Subcutaneous adipose tissue (tissue), 4 donors: Measurements from ENCODE around the gene PRODH. TPM values are rescaled to one million over a fixed set of nuclear protein-coding genes. Genes with fewer than 3 reads are reported as not detected.

Source experiments
- CTCF ChIP-seq: fragments of 450-650 bp; IDR thresholded peaks from one replicate; pipeline ENCODE4 v1.5.1; 2016; ENCODE audit warnings: low read depth, mild to moderate bottlenecking, control low read depth, antibody characterized with exemption, moderate library complexity
- total RNA-seq, 4 donors: library from RNA; depleted of rRNA; stranded (reverse); fragments of >200 nt; gene quantifications; one replicate each; pipeline ENCODE4 v1.1.0, GENCODE V29; 2016

The PRODH gene
- total RNA-seq, 4 donors from 2014 or later, result 2.2 to 106 (median 16.4) TPM

- TF ChIP-seq CTCF, result no peak
Observed at GRCh38 chr22:18952022-18952421, 15.9 kb upstream of the PRODH start.

GRCh38 chr22:18950141-18950540 lies 14.0 kb upstream of the PRODH start:
- TF ChIP-seq CTCF, result no peak

GRCh38 chr22:18947905-18948304 lies 11.8 kb upstream of the PRODH start:
- no peak for TF ChIP-seq CTCF

- TF ChIP-seq CTCF, result no peak
Observed at GRCh38 chr22:18933914-18934313, 2.2 kb downstream of the PRODH start.

DNA sequence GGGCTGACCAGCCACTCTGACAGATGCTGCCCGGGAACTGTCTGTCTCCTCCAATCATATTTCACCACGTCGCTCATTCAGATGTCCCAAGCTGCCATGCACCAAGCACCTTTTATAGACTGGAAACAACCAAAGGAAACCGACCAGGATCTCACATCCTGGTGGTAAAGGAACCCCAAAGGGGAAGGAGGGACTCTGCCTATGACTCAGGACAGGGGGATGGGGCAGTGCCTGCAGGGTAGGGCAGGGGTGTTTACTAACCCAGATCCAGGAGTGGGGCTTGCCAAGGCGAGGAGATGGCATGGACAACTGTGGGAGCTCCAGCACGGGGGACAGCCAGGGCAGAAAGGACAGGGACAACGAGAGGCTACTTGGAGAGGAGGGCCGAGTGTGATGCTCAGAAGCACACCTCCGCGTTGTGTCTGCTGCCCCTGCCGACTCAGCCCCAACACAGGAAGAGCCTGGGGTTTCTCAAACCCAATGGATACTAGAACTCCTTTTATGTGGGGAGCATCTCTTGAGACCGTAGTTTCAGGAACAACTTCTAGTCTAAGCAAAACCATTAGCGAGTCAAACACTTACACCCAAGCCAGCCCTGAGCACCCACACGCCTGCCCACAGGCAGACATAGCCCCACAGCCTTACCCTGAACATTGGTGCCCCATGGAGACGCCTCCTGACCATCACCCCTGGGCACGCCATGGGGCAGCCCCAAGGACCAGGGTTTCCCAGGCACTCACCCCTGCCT lies 4.0 kb downstream of the PRODH start:
- no peak for TF ChIP-seq CTCF

GRCh38 chr22:18929459-18929858 lies 6.6 kb downstream of the PRODH start:
- TF ChIP-seq CTCF, result no peak

DNA sequence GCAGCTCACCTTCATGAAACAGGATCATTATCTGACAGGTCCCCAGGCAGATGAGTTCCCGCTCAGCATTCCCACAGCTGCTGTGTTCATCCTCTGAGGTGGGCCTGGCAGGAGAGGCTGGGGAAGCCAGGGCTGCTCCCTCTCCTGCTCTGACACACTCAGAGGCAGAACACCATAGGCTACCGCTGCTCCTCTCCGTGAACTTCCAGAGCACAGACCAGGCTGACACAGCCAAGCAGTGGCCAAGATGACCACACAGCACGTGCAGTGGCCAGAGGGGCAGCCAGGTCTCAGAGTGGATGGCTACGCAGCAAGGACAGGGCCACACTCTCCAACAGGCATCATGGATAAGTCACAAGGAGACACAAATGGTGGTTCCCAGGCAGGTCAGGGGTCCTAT lies 8.5 kb downstream of the PRODH start:
- no peak for TF ChIP-seq CTCF
